Endodermal cell (in vitro differentiated cells): ENCODE data around the gene COLEC12. TPM values are rescaled to one million over a fixed set of nuclear protein-coding genes. Genes with fewer than 3 reads are reported as not detected.

ENCODE experiments used
- DNase-seq: peaks from one replicate; pipeline ENCODE4 v3.0.0-alpha.2; 2017
- H3K27ac ChIP-seq: 2 replicates; pipeline ENCODE4 v1.5.1; 2013; ENCODE audit warnings: mild to moderate bottlenecking, low read depth, low read length, moderate library complexity
- H3K27me3 ChIP-seq: 2 replicates; pipeline ENCODE4 v1.6.1; 2013; ENCODE audit warnings: mild to moderate bottlenecking, low read length, moderate library complexity; ENCODE audit not compliant: insufficient read depth, control insufficient read depth, poor library complexity, severe bottlenecking
- H3K36me3 ChIP-seq: 2 replicates; pipeline ENCODE4 v1.7.0; 2013; ENCODE audit warnings: mild to moderate bottlenecking, low read length, moderate library complexity; ENCODE audit not compliant: control insufficient read depth, insufficient read depth
- H3K4me1 ChIP-seq: one replicate; pipeline ENCODE4 v1.7.0; 2013; ENCODE audit warnings: low read length; ENCODE audit not compliant: control insufficient read depth, insufficient read depth
- H3K4me3 ChIP-seq: 2 replicates; pipeline ENCODE4 v1.5.1; 2013; ENCODE audit warnings: mild to moderate bottlenecking, low read length, moderate library complexity
- H3K9ac ChIP-seq: 2 replicates; pipeline ENCODE4 v1.6.1; 2013; ENCODE audit warnings: mild to moderate bottlenecking, low read length, moderate library complexity; ENCODE audit not compliant: poor library complexity, severe bottlenecking; ENCODE audit errors: extremely low read depth
- H3K9me3 ChIP-seq: 2 replicates; pipeline ENCODE4 v1.6.1; 2013; ENCODE audit warnings: mild to moderate bottlenecking, low read length, moderate library complexity; ENCODE audit not compliant: control insufficient read depth
- H3K27ac Mint-ChIP-seq: 2 replicates; pipeline ENCODE4 v1.8.0; 2020; ENCODE audit warnings: mixed read lengths
- H3K27me3 Mint-ChIP-seq: 2 replicates; pipeline ENCODE4 v1.8.0; 2021; ENCODE audit warnings: mild to moderate bottlenecking, mixed read lengths; ENCODE audit not compliant: insufficient read depth
- H3K36me3 Mint-ChIP-seq: 2 replicates; pipeline ENCODE4 v1.8.0; 2020; ENCODE audit warnings: low read depth, mixed read lengths
- H3K4me1 Mint-ChIP-seq: 2 replicates; pipeline ENCODE4 v1.8.0; 2020; ENCODE audit warnings: mixed read lengths
- H3K4me3 Mint-ChIP-seq: 2 replicates; pipeline ENCODE4 v1.8.0; 2020; ENCODE audit warnings: mild to moderate bottlenecking, moderate library complexity, mixed read lengths
- H3K9me3 Mint-ChIP-seq: 2 replicates; pipeline ENCODE4 v1.8.0; 2020; ENCODE audit warnings: mild to moderate bottlenecking, mixed read lengths
- CTCF ChIP-seq: fragments of 200-600 bp; sonication (generic); conservative IDR thresholded peaks from 2 replicates; pipeline ENCODE4 v1.5.0; 2021; ENCODE audit warnings: antibody characterized with exemption, mild to moderate bottlenecking
- WGBS, 2 experiments: methylation state at CpG; one replicate each; pipeline versions ENCODE4 v1.1.5 to v1.1.7; 2013; ENCODE audit warnings: missing lambda C conversion rate in 2 of 2, mixed read lengths in 1 of 2; ENCODE audit not compliant: insufficient coverage in 1 of 2, insufficient read length in 1 of 2; 5-methylcytosine and 5-hydroxymethylcytosine counted together
- total RNA-seq, 2 donors: library from RNA; stranded (reverse); fragmentation: NEBNext Ultra II Directional in 1 of 2; extraction: Animal tissue kit (Norgen Biotek cat#: 25700) in 1 of 2; gene quantifications; 2 replicates in 1 of 2; 3 replicates in 1 of 2; pipeline ENCODE4 v1.2.1, GENCODE V29; 2021

COLEC12 gene
- total RNA-seq, 2 donors from 2014 or later: 123 TPM

- TF ChIP-seq CTCF: no peak
- H3K4me3 ChIP-seq: no peak overlapping the region
- no peak for DNase-seq
- H3K4me1 Mint-ChIP-seq: no peaks in the 10 kb centered on the region
- no peaks in the 10 kb centered on the region for H3K27me3 Mint-ChIP-seq
- no peaks in the 10 kb centered on the region for H3K9me3 Mint-ChIP-seq
- no peak overlapping the region for H3K9ac ChIP-seq
- 62 to 65% methylated on average over 3 of the region's 3 CpGs for WGBS, 2 experiments
- H3K27ac Mint-ChIP-seq: no peak overlapping the region
- H3K4me1 ChIP-seq: no peaks in the 10 kb centered on the region
- H3K9me3 ChIP-seq: peaks cover 9% of the 10 kb centered on the region
- peaks cover 26% of the 10 kb centered on the region for H3K36me3 ChIP-seq
- H3K4me3 Mint-ChIP-seq: no peak overlapping the region
- peaks cover 16% of the 10 kb centered on the region for H3K36me3 Mint-ChIP-seq
- H3K27ac ChIP-seq: no peak overlapping the region
- H3K27me3 ChIP-seq: no peaks in the 10 kb centered on the region
These were observed 67.2 kb downstream of the COLEC12 start for GRCh38 chr18:433298-433697.

- Mint-ChIP-seq H3K4me1 (no peaks in the 10 kb centered on the region), H3K36me3 (peaks cover 14% of the 10 kb centered on the region), H3K27ac (no peak overlapping the region), H3K9me3 (no peaks in the 10 kb centered on the region), H3K27me3 (no peaks in the 10 kb centered on the region), H3K4me3 (no peak overlapping the region)
- 87 to 100% methylated on average over 2 to 4 of the region's 4 CpGs for WGBS, 2 experiments
- H3K27me3 ChIP-seq: no peaks in the 10 kb centered on the region
- no peak overlapping the region for H3K9ac ChIP-seq
- no peak overlapping the region for H3K27ac ChIP-seq
- no peak for DNase-seq
- no peaks in the 10 kb centered on the region for H3K4me1 ChIP-seq
- H3K36me3 ChIP-seq: peaks cover 28% of the 10 kb centered on the region
- no peak overlapping the region for H3K4me3 ChIP-seq
- TF ChIP-seq CTCF: no peak
- H3K9me3 ChIP-seq: peaks cover 5% of the 10 kb centered on the region
These were observed 67.7 kb downstream of the COLEC12 start for GRCh38 chr18:432791-433190.

- Mint-ChIP-seq H3K27me3 (no peaks in the 10 kb centered on the region), H3K36me3 (no peaks in the 10 kb centered on the region), H3K4me3 (no peak overlapping the region), H3K27ac (no peak overlapping the region), H3K4me1 (no peaks in the 10 kb centered on the region), H3K9me3 (no peaks in the 10 kb centered on the region)
- Histone ChIP-seq H3K9me3 (no peaks in the 10 kb centered on the region), H3K27me3 (no peaks in the 10 kb centered on the region), H3K36me3 (peaks cover 45% of the 10 kb centered on the region), H3K4me3 (no peak overlapping the region), H3K9ac (no peak overlapping the region), H3K4me1 (peaks cover 5% of the 10 kb centered on the region), H3K27ac (no peak overlapping the region)
- 100% methylated on average over 1 of the region's 1 CpG; no CpG with 5 or more reads in 1 of the 2 experiments for WGBS, 2 experiments
- no peak for DNase-seq
- no peak for TF ChIP-seq CTCF
These were observed 71.5 kb downstream of the COLEC12 start for GRCh38 chr18:429030-429429.
